Measurements from ENCODE around the gene ILF2. TPM values are rescaled to one million over a fixed set of nuclear protein-coding genes. Genes with fewer than 3 reads are reported as not detected.
"Not testable (repeated sequence)": the region's sequence is repeated elsewhere in the genome, so short reads cannot be mapped to it uniquely, and the experiment has no call there.

ILF2 gene
- polyA plus RNA-seq (2011; rRNA removed) (182 and 213 TPM in 2 replicates), polyA minus RNA-seq (2011; rRNA and poly(A)+ RNA removed) (96.6 and 159 TPM in 2 replicates)

DNA sequence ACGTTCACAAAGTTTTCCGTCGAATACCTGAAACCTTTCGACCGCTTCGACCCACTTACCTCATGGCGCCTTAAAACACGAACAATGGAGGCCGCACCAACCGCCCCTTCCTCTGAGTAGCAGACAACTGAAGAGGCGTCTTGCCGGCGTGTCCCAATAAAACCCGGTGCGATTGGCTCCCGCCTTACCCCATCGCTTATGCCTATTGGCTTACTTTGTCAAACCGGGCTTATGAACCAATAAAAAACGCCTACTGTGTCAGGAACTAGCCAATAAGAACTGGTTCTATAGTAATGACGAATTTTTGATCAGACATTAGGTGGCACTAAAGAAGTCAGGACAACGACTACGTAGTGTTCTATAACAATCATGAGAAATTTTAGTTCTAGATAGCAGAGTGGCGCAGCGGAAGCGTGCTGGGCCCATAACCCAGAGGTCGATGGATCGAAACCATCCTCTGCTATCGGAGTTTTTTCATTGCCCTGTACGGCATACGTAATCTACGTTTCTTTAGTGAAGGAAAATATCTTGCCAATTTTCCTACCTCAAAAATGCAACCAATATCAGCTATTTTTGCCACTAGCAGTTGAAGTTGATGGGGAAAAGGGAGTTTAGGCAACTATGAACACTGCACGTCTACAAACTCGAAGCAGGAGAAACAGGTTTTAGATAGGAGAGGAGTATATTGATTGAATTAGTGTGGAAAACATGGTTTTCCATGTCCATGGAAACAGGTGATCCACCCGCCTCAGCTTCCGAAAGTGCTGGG, at the start of gene ILF2:
ILF2 (minus strand) TSS at position 135 of the 769 bp plus-strand sequence; CDS start at position 64, 71 bp downstream.
- POLR2A ChIA-PET: interaction anchor here (0.6 kb wide), 1 partner anchor 36 kb away, joined by 5 read pairs; no protein-coding TSS in a partner anchor
- CTCF ChIA-PET: interaction anchor here (1.1 to 2.0 kb wide), 9 partner anchors 9 to 317 kb away, joined by 3 to 7 read pairs (median 4); partner anchors contain the start of genes RAB13 and SNAPIN

DNA sequence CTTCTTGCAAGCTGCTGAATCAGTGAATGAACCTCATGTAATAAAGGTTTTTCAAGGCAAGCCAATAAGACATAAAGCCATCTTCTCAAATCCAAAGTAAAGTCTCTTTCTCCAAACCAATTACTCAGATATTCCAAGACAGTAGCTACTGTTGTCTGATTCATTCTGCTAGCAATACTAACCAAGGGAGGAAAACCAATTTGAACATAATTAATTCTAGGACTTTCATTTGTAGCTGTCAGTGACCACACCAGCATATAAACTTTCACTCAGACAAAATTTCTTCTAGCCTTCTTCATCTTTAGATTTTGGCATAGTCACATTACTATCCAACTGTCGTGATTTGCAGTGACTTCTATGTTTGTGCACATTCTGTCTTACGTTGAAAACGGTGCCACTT, 46.5 kb upstream of the ILF2 start:
- no peaks in the 10 kb centered on the region for H3K36me3 ChIP-seq (ENCODE audit: control insufficient read depth, insufficient read depth, low read length)
- CTCF ChIA-PET: no interaction called here
- DNase-seq (ENCODE audit: low read depth): no peak
- 0 out of 2 replicates have a peak, but pooled peaks cover 1% of the 10 kb centered on the region for H3K27me3 ChIP-seq (ENCODE audit: control insufficient read depth, insufficient read depth, low read length)
- no peak overlapping the region for H3K4me3 ChIP-seq (ENCODE audit: low read depth, low read length)
- POLR2A ChIA-PET: no interaction called here
- TF ChIP-seq, protein P1, sequence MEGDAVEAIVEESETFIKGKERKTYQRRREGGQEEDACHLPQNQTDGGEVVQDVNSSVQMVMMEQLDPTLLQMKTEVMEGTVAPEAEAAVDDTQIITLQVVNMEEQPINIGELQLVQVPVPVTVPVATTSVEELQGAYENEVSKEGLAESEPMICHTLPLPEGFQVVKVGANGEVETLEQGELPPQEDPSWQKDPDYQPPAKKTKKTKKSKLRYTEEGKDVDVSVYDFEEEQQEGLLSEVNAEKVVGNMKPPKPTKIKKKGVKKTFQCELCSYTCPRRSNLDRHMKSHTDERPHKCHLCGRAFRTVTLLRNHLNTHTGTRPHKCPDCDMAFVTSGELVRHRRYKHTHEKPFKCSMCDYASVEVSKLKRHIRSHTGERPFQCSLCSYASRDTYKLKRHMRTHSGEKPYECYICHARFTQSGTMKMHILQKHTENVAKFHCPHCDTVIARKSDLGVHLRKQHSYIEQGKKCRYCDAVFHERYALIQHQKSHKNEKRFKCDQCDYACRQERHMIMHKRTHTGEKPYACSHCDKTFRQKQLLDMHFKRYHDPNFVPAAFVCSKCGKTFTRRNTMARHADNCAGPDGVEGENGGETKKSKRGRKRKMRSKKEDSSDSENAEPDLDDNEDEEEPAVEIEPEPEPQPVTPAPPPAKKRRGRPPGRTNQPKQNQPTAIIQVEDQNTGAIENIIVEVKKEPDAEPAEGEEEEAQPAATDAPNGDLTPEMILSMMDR (IDR thresholded peaks at IDR 0.05; ENCODE audit: insufficient read depth, low read depth, low read length): no peak

More for the DNA sequence above, at the start of gene ILF2:
- Histone ChIP-seq H3K36me3 (ENCODE audit: control insufficient read depth, insufficient read depth, low read length) (peaks cover 14% of the 10 kb centered on the region), H3K27me3 (ENCODE audit: control insufficient read depth, insufficient read depth, low read length) (no peaks in the 10 kb centered on the region), H3K4me3 (ENCODE audit: low read depth, low read length) (peak within 1 kb of the TSS; percentile 92)
- TF ChIP-seq, protein P1 (IDR thresholded peaks at IDR 0.05; ENCODE audit: insufficient read depth, low read depth, low read length): no peak
- peak; percentile 100 for DNase-seq (ENCODE audit: low read depth)

DNA sequence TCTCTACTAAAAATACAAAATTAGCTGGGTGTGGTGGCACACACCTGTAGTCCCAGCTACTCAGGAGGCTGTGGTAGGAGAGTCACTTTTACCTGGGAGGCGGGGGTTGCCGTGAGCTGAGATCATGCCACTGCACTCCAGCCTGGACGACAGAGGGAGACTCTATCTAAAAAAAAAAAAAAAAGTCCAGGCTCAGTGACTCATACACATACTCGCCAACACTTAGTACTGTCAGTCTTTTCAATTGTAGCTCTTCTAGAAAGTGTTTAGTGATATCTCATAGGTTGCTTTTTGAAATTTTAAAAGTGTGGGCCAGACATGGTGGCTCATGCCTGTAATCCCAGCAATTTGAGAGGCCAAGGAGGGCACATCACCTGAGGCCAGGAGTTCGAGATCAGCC, 45.4 kb upstream of the ILF2 start:
- DNase-seq (ENCODE audit: low read depth); POLR2A ChIA-PET; H3K36me3 ChIP-seq (ENCODE audit: control insufficient read depth, insufficient read depth, low read length); H3K27me3 ChIP-seq (ENCODE audit: control insufficient read depth, insufficient read depth, low read length); H3K4me3 ChIP-seq (ENCODE audit: low read depth, low read length): not testable (repeated sequence)
- CTCF ChIA-PET: interaction anchor here (1.3 kb wide), 1 partner anchor 11 kb away, joined by 5 read pairs; no protein-coding TSS in a partner anchor

DNA sequence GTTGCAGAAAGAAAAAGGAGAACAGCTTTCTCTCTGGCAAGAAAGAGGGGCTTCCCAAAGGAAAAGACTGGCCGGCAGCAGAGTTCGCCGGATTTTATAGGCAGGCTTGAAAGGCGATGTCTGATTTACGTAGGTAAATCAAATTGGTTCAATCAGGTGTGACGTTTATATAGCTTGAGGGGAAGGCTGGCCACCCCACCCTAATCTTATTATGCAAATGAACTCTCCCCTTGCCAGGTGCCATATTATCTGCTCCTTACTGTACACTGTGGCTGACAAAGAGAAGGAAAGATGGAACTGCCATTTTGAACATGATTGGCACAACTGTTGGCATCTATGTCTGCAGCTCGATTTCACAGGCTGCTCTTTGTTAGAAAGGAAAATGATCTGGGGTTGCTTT, 40.2 kb upstream of the ILF2 start:
- TF ChIP-seq, protein P1 (IDR thresholded peaks at IDR 0.05; ENCODE audit: insufficient read depth, low read depth, low read length): no peak
- Histone ChIP-seq H3K4me3 (ENCODE audit: low read depth, low read length) (no peak overlapping the region), H3K27me3 (ENCODE audit: control insufficient read depth, insufficient read depth, low read length) (peaks cover 5% of the 10 kb centered on the region), H3K36me3 (ENCODE audit: control insufficient read depth, insufficient read depth, low read length) (no peaks in the 10 kb centered on the region)
- ChIA-PET POLR2A (no interaction called here), CTCF (interaction anchor here (0.9 to 1.3 kb wide), 3 partner anchors 10 to 14 kb away, joined by 3 read pairs; no protein-coding TSS in a partner anchor)
- no peak for DNase-seq (ENCODE audit: low read depth)

DNA sequence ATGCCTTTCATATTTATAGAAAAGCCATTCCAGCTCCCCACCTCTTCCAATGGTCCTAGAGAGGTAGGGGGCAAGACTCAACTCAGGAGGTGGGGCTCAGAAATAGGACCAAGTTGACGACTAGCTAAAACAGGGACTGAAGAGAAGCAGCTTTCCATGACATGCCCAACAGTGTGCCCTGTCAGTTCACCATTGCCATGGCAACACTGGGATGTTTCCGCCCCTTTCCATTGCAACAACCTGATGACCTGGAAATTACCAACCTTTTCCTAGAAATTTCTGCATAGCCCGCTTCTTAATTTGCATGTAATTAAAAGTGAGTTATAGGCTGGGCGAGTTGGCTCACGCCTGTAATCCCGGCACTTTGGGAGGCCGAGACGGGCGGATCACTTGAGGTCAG, 34.7 kb upstream of the ILF2 start:
- ChIA-PET POLR2A (no interaction called here), CTCF (interaction anchor here (1.4 kb wide), 2 partner anchors 11 to 14 kb away, joined by 5 to 6 read pairs; no protein-coding TSS in a partner anchor)
- no peak overlapping the region for H3K4me3 ChIP-seq (ENCODE audit: low read depth, low read length)
- TF ChIP-seq, protein P1 (IDR thresholded peaks at IDR 0.05; ENCODE audit: insufficient read depth, low read depth, low read length): no peak
- DNase-seq (ENCODE audit: low read depth): no peak
- H3K27me3 ChIP-seq (ENCODE audit: control insufficient read depth, insufficient read depth, low read length): 0 out of 2 replicates have a peak, but pooled peaks cover 1% of the 10 kb centered on the region
- no peaks in the 10 kb centered on the region for H3K36me3 ChIP-seq (ENCODE audit: control insufficient read depth, insufficient read depth, low read length)

Data from BJ (cell line).